A549 (cell line): ENCODE results near the gene XPO4.

Source experiments
- FOSL2 ChIP-seq, 2 experiments: fragments of 450-650 bp in 1 of 2; fragments of >200 bp in 1 of 2; sonication (Bioruptor Twin) in 1 of 2; formaldehyde crosslinking; IDR thresholded peaks; 2 replicates each; pipeline versions ENCODE4 v1.5.0 to v1.6.1; 2016 to 2020; ENCODE audit warnings: mild to moderate bottlenecking in 1 of 2, moderate library complexity in 1 of 2
- JUNB ChIP-seq: fragments of >200 bp; sonication (Bioruptor Twin); formaldehyde crosslinking; IDR thresholded peaks from 2 replicates; pipeline ENCODE4 v1.6.1; 2016
- MAZ ChIP-seq: fragments of 150-350 bp; IDR thresholded peaks from 2 replicates; pipeline ENCODE4 v1.6.1; 2014; ENCODE audit warnings: antibody characterized with exemption, low read depth, low read length, borderline replicate concordance
- RFX5 ChIP-seq: fragments of 450-650 bp; IDR thresholded peaks from 2 replicates; pipeline ENCODE4 v1.7.1; 2014; ENCODE audit warnings: antibody characterized with exemption, mild to moderate bottlenecking, moderate library complexity
- ZSCAN20 ChIP-seq: fragments of 250-450 bp; sonication (Bioruptor Pico); IDR thresholded peaks from 2 replicates; pipeline ENCODE4 v1.8.0; 2022; ENCODE audit warnings: mild to moderate bottlenecking, moderate library complexity
- TF ChIP-seq, protein P1 (sequence below): fragments of >200 bp; sonication (Bioruptor Twin); formaldehyde crosslinking; IDR thresholded peaks from 3 replicates; pipeline ENCODE4 v1.5.1; 2016
- TF ChIP-seq, protein P2 (sequence below): fragments of 200-600 bp; sonication (generic); IDR thresholded peaks from 2 replicates; pipeline ENCODE4 v1.6.1; 2016; ENCODE audit warnings: antibody characterized with exemption, mild to moderate bottlenecking, moderate library complexity
- TF ChIP-seq, protein P3 (sequence below): IDR thresholded peaks from 2 replicates; pipeline ENCODE4 v1.6.1; 2012

DNA sequence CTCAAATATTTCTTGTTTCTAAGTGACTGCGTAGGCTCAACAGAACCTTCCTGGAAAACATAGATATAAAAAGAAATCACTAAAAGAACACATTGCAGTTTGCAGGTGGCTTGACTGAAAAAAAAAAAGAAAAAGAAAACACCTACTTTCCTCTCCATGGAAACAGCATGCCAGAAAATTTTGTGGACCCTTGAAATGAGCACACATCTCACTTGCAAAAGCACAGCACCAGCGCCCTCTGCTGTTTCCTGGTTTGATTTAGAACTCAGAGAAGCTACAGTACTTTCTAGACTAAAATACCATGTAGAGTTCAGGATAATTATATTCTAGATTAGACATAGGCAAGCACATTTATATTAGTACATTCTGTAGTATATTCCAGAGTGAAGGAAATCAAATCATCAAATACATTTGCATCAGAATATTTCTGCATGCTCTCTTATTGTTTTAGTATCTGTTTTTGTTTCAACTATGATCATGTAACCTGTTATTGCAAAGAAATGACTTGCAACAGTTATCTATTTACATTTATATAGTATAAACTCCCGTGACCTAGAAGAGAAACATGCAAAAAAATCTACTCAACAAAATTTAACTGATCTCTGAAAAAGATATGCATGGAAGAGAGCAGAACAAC is 22.3 kb upstream of the XPO4 start:
- TF ChIP-seq, protein P1, sequence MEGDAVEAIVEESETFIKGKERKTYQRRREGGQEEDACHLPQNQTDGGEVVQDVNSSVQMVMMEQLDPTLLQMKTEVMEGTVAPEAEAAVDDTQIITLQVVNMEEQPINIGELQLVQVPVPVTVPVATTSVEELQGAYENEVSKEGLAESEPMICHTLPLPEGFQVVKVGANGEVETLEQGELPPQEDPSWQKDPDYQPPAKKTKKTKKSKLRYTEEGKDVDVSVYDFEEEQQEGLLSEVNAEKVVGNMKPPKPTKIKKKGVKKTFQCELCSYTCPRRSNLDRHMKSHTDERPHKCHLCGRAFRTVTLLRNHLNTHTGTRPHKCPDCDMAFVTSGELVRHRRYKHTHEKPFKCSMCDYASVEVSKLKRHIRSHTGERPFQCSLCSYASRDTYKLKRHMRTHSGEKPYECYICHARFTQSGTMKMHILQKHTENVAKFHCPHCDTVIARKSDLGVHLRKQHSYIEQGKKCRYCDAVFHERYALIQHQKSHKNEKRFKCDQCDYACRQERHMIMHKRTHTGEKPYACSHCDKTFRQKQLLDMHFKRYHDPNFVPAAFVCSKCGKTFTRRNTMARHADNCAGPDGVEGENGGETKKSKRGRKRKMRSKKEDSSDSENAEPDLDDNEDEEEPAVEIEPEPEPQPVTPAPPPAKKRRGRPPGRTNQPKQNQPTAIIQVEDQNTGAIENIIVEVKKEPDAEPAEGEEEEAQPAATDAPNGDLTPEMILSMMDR, result peak; percentile 71
- TF ChIP-seq JUNB (no peak), ZSCAN20 (CRISPR knock-in tag) (no peak), MAZ (no peak), FOSL2 (IDR thresholded peaks at IDR 0.05) (no peak), FOSL2 (CRISPR knock-in tag; IDR thresholded peaks at IDR 0.05) (no peak), RFX5 (no peak)
- TF ChIP-seq, protein P2, sequence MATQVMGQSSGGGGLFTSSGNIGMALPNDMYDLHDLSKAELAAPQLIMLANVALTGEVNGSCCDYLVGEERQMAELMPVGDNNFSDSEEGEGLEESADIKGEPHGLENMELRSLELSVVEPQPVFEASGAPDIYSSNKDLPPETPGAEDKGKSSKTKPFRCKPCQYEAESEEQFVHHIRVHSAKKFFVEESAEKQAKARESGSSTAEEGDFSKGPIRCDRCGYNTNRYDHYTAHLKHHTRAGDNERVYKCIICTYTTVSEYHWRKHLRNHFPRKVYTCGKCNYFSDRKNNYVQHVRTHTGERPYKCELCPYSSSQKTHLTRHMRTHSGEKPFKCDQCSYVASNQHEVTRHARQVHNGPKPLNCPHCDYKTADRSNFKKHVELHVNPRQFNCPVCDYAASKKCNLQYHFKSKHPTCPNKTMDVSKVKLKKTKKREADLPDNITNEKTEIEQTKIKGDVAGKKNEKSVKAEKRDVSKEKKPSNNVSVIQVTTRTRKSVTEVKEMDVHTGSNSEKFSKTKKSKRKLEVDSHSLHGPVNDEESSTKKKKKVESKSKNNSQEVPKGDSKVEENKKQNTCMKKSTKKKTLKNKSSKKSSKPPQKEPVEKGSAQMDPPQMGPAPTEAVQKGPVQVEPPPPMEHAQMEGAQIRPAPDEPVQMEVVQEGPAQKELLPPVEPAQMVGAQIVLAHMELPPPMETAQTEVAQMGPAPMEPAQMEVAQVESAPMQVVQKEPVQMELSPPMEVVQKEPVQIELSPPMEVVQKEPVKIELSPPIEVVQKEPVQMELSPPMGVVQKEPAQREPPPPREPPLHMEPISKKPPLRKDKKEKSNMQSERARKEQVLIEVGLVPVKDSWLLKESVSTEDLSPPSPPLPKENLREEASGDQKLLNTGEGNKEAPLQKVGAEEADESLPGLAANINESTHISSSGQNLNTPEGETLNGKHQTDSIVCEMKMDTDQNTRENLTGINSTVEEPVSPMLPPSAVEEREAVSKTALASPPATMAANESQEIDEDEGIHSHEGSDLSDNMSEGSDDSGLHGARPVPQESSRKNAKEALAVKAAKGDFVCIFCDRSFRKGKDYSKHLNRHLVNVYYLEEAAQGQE, result no peak
- TF ChIP-seq, protein P3, sequence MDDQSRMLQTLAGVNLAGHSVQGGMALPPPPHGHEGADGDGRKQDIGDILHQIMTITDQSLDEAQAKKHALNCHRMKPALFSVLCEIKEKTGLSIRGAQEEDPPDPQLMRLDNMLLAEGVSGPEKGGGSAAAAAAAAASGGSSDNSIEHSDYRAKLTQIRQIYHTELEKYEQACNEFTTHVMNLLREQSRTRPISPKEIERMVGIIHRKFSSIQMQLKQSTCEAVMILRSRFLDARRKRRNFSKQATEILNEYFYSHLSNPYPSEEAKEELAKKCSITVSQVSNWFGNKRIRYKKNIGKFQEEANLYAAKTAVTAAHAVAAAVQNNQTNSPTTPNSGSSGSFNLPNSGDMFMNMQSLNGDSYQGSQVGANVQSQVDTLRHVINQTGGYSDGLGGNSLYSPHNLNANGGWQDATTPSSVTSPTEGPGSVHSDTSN, result no peak
